ENCODE measurements around the gene TXNRD2.
A peak's percentile ranks its signal among the peaks of the same experiment; 100 is the strongest.
"Not testable (repeated sequence)": the region's sequence is repeated elsewhere in the genome, so short reads cannot be mapped to it uniquely, and the experiment has no call there.

The TXNRD2 gene

DNA sequence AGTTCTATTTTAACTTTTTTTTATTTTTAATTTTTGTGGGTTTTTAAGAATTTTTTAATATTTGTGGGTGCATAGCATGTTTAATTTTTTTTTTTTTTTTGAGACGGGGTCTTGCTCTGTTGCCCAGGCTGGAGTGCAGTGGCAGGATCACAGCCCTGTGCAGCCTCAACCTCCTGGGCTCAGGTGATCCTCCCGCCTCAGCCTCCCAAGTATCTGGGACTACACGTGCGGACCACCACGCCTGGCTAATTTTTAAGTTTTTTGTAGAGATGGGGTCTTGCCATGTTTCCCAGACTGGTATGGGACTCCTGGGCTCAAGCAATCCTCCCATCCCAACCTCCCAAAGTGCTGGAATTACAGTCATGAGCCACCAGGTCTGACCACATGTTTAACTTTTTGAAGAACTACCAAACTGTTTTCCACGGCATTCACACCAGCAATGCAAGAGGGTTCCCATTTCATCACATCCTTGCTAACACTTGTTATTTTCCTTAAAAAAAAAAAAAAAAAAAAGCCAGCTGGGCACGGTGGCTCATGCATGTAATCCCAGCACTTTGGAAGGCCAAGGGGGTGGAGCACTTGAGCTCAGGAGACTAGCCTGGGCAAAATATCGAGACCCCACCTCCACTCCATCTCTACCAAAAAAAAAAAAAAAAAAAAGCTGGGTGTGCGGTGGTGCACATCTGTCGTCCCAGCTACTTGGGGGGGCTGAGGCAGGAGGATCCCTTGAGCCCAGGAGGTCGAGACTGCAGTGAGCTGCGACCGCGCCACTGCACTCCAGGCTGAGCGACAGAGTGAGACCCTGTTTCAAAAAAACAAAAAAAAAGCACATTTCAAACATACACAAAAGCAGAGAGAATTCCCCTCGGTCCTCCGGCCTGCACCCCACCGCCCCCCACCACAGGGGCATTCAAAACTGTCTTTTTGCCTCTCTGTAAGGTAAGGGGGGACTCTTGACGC lies 16.7 kb upstream of the TXNRD2 start:
- H3K4me3 ChIP-seq (ENCODE audit: low read depth, low read length) = peak overlapping the region; percentile 35
- DNase-seq (ENCODE audit: low read depth) = no peak

GRCh38 chr22:19957445-19957844 lies 15.8 kb upstream of the TXNRD2 start:
- no peak for DNase-seq (ENCODE audit: low read depth)
- H3K4me3 ChIP-seq (ENCODE audit: low read depth, low read length) = no peak overlapping the region

DNA sequence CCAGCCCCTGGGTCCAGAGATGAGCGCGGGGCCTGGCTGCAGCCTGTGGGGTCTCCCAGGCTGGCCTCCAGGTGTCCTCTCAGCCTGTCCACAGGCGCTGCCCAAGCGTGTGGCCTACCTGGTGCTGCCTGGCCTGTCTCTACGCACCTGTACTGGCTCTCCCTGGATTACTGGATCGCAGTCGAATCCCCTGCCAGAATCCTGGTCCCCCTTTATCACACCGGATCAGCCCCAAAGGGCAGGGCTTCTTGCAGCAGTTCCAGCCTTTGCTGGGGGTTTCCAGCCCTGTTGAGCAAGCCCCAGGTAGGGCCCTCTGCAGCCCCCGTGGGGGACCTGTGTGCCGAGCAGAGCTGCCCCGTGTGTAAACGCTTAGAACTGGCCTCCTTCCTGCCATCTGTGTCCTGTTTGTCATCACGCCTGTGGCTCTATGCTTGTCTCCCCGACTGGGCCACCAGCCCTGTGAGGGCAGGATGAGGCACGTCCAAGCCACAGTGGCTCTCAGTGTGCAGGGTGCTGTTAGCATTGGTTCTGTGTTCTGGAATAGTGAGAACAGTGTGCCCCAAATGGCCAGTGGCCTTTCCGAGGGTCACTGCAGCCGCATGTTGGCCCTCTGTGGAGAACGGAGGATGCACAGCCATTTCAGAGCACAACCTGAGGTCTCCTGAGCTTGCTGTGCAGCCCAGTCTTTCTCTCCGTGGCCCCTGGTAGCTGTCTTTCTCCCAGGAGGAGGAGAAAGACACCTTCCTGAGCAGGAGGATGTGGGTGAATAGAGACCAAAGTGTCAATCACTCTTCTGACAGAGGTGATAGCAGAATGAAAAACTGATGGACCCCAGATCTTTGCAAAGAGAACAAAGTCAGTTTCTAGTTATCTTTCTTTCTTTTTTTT lies 13.9 kb upstream of the TXNRD2 start:
- no peak for DNase-seq (ENCODE audit: low read depth)
- no peak overlapping the region for H3K4me3 ChIP-seq (ENCODE audit: low read depth, low read length)

- DNase-seq (ENCODE audit: low read depth) = no peak
- H3K4me3 ChIP-seq (ENCODE audit: low read depth, low read length) = no peak overlapping the region
These were observed 9.7 kb upstream of the TXNRD2 start for GRCh38 chr22:19951346-19951745.

- no peak for DNase-seq (ENCODE audit: low read depth)
- no peak overlapping the region for H3K4me3 ChIP-seq (ENCODE audit: low read depth, low read length)
These were observed 6.6 kb upstream of the TXNRD2 start for GRCh38 chr22:19948057-19948760.

GRCh38 chr22:19943082-19944026 lies 1.7 kb upstream of the TXNRD2 start:
- H3K4me3 ChIP-seq (ENCODE audit: low read depth, low read length) = peak overlapping the region; percentile 82
- peak; percentile 68 for DNase-seq (ENCODE audit: low read depth)

DNA sequence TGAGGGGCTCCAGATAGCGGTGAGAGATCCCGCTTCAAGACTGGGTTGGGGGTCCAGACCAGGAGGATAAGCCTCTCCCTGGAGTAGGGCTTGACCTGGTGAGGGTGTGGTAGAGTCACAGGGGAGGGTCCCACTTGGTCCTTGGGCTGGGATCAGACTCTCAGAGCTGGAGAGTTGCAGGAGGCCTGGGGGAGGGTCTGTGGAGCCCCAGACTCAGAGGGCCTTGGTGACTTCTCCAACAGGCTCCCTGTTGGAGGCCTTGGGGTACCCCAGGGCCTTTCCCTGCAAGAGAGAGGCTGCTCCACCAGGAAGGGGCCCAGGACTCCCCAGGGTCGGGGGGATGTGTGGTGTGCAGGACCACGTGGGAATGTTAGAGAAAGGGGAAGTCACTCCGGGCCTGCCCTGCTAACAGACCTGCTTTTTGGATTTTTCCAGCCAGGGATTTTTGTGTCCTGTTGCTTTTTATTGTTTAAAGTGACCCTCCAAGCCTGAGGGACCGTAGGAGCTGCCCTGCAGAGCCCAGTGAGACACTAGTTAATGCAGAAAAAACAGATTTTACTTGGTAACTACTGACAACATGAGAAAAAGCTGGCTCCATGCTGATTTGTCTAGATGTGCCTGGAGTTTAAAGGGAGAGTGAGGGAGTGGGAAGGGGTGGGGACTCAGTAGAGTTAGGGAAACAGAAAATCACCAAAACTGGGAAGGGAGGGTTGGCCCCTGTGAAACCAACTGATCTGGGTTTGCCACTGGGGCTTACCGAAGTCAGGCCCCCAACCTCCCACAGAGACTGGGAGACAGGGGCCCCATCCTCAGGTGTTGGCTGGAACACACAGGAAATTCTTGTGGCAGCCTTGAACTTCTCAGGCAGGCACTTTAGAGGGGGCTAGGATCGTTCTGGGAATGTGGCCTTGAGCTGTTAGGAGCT lies 801 bp upstream of the TXNRD2 start:
- DNase-seq (ENCODE audit: low read depth) = no peak
- H3K4me3 ChIP-seq (ENCODE audit: low read depth, low read length) = peak overlapping the region; percentile 82

DNA sequence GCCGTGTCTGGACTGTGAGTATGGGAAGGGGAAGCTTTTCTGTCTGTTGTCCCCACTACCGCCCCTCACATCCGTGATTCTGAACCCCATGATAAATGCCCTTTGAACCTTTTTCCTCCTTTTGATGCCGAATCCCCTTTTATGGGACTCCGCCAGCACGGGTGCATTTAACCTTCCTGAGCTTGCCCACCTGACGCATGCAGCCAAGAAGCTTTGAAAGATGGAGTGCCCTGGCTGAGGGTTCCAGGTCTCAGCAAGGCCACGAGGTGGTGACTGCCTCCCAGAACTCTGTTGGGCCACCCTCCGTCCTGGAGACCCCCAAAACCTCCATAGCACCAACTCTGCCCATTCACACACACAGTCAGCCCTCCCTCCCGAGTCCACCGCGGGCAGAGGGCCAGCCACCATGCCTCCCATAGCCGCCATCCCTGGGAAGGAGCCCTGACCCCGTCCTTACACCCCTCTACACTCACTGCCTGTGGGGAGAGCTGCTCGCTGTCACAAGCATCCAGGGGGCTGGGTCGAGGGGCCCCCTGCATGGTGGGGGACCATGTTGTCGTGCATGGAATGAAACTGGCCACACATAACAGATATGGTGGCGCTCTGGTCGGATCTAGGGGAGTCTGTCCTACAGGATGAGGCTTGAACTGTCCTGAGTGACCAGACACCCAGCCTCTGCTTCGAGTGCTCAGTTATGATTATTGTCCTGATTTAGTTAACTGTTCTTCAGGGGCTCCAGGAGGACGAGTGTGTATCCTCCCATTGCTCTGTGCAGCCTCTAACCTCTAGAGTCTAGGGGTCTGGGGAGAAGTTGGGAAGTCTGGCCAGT lies 868 bp downstream of the TXNRD2 start:
- H3K4me3 ChIP-seq (ENCODE audit: low read depth, low read length) = peak overlapping the region; percentile 82
- no peak for DNase-seq (ENCODE audit: low read depth)

DNA sequence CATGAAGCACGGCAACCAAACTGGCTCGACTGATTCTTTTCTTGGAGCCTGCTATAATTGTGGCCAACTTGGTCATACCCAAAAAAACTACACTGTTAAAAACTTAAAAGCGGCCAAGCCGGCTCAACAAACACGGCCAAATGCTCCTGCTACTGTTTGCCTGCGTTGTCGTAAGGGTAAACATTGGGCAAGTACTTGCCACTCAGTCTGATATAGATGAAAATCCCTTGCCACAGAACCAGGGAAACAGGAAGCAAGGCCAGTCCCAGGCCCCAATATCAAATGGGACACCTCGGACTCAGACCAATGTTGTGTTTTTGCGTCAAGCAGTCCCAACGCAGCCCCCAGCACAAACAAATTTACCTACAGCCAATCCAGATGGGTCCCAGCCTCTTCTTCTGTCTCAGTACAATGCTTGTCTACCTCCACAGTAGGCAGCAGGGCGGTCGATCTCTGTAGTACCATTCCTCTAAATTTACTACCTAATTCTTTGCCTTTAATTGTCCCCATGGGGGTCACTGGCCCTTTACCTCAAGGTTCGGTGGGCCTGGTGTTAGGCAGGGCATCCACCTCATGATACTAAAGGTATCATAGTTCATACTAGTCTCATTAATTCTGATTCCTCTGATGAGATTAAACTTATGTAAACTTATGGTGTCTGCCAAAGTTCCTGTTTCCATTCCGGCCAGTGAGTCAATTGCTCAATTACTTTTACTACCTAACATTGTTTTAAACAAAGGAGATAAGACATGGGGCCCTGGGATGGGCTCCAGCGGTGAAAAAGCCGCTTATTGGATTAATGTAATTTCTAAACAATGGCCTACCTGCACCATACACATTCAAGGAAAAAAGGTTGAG lies 3.8 kb downstream of the TXNRD2 start:
- no peak for DNase-seq (ENCODE audit: low read depth)
- no peak overlapping the region for H3K4me3 ChIP-seq (ENCODE audit: low read depth, low read length)

DNA sequence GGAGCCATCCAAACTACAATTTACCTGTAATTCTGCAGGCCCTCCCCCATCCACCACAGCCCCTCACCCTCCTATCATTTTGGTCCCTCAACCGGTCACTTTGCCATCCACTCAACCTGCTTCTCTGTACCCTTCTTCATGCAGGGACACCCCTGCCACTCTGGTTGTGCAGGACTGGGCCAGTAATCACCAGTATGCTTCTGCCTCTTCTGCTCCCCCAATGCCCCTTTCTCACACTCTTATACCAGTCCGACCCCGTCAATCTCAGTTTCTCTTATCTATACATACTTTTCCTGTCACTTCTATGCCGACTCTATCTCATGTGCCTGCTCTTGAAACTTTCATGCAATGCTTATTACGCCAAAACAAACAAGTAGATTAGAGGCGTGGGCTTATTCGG lies 5.1 kb downstream of the TXNRD2 start:
- no peak for DNase-seq (ENCODE audit: low read depth)
- H3K4me3 ChIP-seq (ENCODE audit: low read depth, low read length) = no peak overlapping the region

DNA sequence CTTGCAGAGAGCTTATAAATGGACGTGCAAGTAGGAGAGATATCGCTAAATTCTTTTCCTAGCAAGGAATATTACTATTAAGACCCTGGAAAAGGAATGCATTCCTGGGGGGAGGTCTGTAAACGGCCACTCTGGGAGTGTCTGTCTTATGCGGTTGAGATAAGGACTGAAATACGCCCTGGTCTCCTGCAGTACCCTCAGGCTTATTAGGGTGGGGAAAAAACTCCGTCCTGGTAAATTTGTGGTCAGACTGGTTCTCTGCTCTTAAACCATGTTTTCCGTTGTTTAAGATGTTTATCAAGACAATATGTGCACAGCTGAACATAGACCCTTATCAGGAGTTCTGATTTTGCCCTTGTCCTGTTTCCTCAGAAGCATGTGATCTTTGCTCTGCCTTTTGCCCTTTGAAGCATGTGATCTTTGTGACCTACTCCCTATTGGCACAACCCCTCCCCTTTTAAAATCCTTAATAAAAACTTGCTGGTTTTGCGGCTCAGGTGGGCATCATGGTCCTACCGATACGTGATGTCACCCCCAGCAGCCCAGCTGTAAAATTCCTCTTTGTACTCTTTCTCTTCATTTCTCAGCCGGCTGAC lies 6.4 kb downstream of the TXNRD2 start:
- DNase-seq (ENCODE audit: low read depth); H3K4me3 ChIP-seq (ENCODE audit: low read depth, low read length): not testable (repeated sequence)

DNA sequence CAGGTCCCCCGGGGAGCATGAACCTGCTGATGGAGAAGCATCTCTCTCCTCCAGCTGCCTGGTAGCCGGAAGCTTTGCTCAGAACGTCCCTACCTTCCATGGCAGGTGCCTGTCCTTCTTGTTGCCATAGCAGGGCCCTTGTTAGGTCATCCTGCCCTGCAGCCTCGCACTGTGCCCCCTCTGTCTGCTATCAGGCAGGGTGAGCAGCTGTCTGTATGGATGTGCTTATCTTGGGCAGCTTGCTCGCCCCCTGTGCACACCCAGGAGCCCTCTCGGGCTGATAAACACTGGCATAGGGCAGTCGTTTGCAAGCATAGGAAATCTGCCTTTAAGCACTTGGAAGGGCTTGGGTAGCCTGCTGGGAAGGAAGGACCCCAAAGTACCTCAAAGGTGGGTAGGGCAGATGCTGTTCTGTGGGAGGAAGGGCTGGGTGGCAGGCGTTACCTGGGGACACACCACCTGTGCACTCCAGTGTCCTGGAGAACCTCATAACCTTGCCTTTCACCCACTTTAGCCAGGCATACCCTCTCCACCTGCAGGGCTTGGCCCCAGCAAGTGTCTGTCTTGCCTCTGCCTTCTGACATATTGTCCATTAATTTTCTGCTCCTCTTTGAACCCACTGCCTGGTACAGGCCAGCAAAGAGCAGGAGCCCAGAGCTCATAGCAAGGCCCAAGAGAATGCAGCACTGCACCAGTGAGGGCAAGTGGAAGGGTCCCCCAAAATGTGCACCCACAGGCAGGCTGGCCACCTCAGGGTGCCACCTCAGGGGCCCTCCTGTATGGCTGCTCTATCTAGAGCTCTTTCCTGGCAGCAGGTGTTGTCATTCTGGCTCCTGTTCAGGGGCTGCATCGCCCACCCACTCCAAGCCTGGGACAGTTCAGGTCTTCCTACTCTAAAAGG lies 8.0 kb downstream of the TXNRD2 start:
- H3K4me3 ChIP-seq (ENCODE audit: low read depth, low read length) = no peak overlapping the region
- DNase-seq (ENCODE audit: low read depth) = no peak

GRCh38 chr22:19932367-19933206 lies 9.0 kb downstream of the TXNRD2 start:
- DNase-seq (ENCODE audit: low read depth) = no peak

DNA sequence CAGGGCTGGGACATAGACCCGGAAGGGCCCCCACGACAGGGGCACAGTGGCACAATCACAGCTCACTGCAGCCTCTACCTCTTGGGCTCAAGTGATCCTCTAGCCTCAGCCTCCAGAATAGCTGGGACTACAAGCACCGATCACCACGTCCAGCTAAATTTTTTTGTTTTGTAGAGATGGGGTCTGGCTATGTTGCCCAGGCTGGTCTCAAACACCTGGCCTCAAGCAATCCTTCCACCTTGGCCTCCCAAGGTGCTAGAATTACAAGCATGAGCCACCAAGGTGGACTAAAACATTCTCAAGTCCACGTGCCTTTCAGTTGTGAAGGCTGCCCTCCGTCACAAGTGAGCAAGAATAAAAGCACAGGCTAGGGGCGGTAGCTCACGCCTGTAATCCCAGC lies 10.1 kb downstream of the TXNRD2 start:
- DNase-seq (ENCODE audit: low read depth) = no peak
- no peak overlapping the region for H3K4me3 ChIP-seq (ENCODE audit: low read depth, low read length)

More at GRCh38 chr22:19932367-19933206, 9.0 kb downstream of the TXNRD2 start:
- no peak overlapping the region for H3K4me3 ChIP-seq (ENCODE audit: low read depth, low read length)

Data from skeletal muscle cell (primary cell).